NCI-H1436 (cell line): ENCODE measurements around the gene TSPAN18.
"Not testable (repeated sequence)": the region's sequence is repeated elsewhere in the genome, so short reads cannot be mapped to it uniquely, and the experiment has no call there.

Experiments
- DNase-seq: peaks from one replicate; lab custom pipeline; 2025; lab: John Stamatoyannopoulos, UW

The TSPAN18 gene

DNA sequence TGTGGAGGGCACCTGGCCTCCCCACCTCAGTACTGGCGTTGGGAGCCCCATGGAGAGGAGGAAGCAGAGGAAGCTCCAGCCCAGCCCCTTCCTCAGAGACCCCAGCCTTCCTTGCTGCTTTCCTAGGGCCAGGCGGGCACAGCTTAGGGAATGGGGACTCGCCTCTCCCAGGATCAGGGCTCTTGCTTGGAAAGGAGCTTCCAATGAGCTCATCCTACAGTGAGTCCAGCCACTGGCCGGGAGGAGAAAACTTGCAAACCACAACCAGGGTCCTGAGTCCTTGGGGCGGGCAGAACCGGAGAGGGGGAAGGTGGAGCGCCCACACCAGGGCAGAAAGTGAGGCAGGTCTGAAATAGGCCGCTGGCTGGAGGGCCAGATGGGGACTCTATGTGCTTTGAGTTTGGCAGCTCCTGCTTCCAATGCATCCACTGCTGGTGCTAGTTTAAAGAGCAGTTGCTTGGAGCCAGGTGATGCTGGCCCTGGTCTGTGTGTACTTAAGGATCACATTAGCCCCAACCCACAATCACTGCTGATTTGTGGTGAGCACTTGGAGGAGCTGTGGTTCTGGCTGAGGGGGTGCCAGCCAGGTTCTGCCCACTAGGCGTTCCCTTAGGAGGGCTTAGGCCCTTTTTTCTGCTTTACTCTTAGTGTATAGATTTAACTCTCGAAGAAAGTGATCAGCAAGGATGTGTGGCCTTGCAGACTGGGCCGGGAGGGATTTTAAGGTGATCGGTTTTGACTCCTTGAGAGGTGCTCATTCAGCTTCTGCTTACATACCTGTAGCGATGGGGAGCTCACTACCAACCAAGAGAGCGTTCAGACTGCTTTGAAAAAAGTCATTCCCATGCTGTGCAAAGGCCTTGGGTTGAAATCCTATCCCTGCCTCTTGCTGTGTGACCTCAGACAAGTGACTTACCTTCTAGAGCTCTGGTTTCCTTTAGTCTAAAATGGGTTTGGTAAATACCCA is 142.0 kb downstream of the TSPAN18 start:
- DNase-seq, result no peak

DNA sequence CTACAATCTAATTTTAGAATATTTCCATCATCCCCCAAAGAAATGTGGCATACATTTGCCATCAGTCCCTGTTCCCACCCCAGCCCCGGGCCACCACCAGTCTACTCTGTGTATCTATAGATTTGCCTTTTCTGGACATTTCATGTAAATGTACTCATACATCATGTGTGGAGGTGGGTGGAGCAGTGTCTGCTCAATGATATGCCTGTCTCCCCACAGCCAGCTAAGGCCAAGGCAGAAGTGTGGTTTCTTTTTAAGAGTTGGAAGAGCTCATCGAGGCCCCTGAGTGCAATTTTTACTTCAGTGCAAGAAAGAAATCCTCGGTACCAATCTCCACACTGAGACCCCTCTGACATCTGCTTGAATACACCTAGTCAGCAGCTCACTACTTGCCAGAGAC is 143.4 kb downstream of the TSPAN18 start:
- no peak for DNase-seq

DNA sequence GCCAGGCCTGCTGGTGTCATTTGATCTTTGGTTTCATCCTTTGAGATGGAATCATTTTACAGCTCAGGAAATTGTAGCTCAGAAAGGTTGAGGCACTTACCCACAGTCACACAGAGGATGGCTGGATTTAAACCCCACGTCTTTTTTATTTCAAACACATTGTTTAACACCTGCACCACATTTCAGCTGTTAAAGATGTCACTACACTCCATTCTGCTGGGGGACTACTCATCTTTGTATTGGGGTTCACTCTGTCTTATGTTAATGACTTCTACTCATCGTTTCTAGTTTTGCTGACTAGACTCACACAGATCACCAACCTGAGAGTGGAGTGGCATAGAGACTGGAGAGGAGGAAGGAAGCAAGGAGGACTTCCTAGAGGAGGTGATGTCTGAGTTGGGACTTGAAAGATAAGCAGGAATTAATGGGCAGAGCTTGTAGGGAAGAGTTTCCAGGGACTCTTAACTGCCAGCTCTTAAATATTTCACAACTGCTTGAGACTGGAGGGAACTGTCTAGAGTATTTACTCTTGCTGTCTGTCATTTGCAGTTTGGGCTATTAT is 143.9 kb downstream of the TSPAN18 start:
- DNase-seq, result no peak

DNA sequence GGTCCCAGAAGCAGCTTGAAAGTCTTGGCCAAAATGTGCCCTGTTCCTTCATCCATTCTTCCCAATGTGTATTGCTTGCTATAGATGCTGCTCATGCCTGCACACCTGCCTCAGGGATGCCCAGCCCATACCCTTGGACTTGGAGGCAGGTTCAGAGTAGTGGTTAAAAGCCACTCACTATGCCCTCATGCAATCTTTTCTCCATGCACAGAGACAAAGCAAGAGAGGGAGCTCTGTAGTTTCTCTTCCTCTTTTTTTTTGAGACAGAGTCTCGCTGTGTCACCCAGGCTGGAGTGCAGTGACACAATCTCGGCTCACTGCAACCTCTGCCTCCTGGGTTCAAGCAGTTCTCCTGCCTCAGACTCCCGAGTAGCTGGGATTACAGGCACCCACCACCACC is 144.9 kb downstream of the TSPAN18 start:
- not testable (repeated sequence) for DNase-seq

DNA sequence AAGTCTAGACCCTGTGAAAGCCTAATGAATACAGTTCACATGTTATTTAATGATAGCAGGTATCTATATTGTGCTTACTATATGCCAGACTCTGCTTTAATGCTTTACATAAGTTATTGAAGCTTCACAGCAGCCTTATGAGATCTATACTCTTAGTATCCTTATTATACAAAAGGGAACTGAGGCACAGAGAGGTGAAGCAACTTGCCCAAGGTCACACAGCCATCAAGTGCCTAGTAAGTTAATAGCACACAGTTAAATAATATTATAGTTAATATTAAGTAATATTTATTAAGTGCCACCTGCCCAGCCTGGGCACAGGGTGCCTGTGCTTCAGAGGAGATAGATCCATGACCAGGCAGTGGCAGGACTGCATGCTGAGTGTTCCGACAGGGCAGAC is 145.8 kb downstream of the TSPAN18 start:
- no peak for DNase-seq

DNA sequence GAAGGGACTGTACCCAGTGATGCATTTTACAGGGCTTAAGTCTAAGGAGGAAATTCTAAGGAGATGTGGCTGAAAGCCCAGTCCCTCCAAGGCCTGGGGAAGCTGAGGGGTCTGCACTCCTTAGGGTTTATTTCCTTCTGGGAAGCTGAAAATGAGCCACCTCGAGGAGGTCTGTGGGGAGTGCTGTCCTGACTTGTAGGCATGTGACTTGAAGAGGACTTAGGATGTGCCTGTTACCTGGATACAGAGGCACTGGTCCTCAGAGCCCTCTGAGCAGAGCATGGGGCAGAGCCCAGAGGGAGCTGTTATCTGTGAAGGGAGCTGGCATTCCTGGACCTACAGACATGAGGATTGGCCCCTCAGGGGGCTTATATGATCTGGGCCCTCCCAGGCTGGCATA is 146.8 kb downstream of the TSPAN18 start:
- DNase-seq, result no peak

DNA sequence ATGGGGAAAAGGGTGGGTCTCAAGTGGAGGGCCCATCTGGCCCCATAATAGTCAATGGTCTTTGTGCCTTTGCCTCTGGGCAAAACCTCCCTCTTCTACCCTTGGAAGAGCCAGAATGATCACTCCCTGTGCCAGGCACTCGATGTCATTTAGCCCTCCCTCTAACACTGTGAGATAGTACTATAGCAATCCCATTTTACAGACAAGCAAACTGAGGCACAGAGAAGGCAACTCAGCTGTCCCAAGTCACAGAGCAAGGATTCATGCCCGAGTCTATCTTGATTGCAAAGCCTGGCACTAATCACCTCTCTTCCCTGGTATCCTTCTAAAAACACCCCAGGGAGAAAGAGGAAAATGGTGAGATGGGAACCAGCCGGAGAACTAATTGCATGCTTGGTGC is 147.5 kb downstream of the TSPAN18 start:
- DNase-seq, result no peak

DNA sequence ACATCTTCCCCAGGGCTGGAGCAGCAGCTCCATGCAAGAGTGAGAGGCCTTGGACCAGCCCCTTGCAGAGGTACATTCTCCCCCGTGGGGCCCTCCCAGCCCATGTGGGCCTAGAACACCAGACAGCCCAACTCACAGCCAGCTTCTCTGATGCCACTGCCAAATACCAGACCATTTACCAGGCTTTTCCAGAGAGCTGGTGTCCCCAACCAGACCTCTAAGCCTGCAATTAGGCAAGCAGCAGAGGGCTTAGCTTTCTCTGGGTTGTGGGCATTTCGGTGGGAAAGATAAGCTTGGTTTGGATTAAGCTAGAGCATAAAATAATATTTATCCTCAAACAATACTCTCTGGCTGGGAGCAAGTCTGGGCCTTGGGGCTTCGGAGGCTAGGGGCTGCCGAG is 148.3 kb downstream of the TSPAN18 start:
- DNase-seq, result no peak

DNA sequence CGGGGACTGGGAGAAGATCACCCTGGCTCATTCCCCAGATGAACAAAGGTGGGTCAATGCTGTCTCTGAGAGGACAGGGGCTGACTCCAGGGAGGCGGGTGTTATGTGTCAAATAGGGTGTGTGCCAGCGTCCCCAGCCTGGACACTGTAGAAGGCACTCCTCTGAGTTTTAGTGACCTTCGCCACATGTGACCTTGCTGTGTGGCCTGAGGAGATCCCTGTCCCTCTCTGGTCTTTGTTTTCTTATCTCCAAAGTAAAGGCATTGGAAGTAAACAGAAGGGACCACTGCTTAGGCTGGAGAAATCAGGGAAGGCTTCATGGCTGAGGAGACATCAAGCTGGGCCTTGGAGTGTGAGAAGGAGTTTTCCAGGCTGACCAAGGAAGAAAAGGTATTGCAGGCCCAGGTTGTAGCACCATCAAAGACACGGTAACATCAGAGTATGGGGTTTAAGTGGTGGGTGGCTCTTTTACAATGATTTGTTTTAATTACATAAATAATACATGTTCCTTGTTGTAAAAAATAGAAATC is 149.5 kb downstream of the TSPAN18 start:
- no peak for DNase-seq

DNA sequence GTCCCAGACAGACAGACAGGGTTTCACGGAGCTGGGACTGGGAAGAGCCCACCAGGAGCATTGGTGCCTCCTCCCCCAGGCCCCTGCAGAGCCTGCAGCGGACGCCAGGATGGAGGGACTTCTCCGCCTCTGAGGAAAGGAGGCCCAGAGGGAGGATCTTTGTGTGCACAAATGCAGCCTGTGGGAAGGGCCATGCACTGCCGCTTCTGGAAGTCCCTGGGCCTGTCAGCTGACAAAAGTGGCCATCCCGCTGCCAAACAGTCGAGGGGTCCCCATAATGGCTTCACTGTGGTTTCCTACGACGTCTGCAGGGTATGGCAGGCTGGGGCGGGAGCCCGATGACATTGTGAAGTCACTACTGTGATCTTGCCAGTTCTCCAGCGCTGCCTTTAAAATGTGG is 150.1 kb downstream of the TSPAN18 start:
- DNase-seq, result no peak

DNA sequence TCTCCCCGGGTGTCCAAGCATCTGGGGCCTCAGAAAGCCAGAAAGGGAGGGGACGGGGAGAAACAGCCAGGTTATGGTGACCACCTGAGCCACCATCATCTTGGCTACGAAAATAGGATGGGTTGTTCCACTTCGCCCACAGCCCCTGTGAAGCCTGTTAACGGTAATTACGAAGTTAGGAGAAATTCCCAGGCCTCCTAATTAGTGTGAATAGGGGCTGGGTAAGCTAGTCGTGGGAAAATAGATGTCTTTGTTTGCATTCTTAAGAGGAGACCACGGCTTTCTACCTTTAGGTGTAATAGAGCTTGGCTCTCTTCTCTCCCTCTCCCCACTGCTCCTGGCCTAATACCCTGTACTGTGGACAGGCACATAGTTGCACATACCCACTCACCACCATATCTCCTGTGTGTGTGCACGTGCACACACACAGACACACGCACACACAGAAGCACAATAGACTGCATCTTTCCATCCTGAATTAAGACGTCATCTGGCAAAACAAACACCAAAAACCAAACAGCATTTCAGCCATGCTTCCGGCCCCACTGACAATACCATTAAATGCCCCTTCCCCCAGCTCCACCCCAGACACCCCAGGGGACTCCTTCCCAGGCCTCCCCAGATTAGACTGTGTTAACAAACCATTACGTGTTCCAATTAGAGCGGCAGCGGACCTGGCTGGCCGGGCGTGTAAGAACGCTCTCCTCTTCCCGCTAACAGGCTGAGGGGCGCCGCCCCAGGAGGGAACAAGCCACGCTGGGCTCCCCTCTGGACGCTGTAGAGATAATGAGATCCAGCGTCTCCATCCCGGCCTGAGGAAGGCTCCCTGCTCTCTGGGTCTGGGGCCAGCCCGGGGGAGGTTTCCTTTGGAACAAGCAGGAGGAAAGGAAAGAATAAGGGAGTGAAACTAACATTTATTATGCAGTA is 151.1 kb downstream of the TSPAN18 start:
- peak; percentile 72 for DNase-seq

DNA sequence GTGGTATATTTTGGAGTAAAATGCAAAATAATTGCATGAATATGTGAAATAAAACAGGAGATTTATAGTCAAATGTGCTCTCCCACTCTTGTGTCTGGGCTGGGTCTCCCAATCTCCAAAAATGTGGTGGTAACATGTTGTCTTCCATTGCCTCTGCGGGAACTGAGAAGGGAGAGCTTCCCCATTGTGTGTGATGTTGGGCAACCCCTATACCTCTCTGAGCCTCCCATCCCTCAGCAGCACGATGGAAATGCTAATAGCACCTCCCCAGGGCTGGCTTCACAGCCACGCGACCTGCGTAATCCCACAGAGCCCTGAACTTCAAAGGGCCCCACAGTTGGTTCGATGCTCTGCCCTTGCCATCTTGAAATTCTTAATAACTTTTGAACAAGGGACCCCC is 151.9 kb downstream of the TSPAN18 start:
- no peak for DNase-seq

DNA sequence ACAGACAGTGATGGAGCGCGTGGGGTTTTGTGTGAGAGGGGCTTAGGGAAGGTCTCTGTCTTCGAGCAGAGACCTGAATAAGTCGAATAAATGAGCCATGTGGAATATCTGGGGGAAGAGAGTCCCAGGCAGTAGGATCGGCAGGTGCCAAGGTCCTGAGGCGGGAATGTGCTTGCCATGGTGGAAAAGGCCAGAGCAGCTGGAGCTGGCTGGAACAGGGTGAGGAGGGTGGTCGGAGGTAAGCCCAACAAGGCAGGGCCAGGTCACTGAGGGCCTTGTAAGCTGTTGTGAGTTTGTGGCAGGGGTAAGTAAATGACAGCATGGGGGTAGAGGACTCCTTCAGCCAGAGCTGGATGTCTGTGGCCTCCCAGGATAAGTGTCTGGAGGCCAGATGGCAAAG is 152.7 kb downstream of the TSPAN18 start:
- DNase-seq, result no peak

DNA sequence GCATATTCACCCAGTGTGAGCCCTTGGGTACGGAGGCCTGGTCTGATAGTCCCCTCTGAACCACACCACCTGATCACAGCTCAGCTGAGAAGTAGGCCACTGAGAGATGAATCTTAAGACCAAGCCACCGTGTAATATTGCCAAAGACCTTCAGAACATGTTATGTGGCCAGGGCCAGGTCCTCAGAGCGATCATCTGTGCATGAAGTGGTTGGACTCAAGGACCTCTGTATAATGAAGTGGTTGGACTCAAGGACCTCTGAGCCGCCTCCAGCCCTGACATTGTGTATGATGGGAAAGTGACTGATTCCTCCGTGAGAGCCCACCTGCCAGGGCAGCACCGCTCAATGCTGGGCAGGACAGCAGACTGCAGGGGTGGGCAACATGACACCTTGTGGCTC is 153.7 kb downstream of the TSPAN18 start:
- DNase-seq, result no peak

DNA sequence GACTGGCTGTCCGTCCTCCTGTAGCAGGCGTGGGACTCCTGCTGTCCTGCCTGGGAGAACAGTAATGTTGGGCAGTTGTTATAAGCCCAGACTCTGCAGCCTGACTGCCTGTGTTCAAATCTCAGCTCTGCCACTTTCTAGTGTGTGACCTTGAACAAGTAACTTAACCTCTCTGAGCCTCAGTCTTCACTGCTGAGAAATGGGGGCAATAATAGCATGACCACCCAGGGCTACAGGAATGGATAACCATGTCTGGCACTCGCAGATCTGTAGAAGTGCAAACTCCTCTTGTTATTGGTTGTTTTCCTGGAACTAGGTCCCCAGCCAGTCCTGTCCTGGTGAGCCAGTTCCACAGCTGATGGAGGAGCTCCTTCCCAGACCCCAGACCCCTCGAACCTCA is 154.2 kb downstream of the TSPAN18 start:
- no peak for DNase-seq

DNA sequence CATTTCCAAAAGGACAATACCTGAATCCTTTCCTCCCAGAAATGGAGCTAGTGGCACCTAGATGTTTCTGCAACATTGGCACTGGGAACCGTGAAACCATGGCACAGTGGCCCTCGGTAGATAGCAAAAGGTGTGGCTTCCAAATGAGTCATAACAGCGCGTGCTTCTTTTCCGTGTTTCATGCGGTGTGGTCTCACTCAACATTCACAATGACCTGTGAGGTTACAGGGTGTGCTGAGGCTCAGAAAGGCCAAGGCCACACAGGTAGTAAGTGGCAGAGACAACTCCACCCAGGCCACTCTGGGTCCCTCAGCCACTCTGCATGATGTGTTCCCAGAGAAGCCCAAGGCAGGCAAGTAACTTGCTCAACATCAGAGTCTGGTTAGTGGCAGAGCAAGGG is 156.5 kb downstream of the TSPAN18 start:
- DNase-seq, result no peak

DNA sequence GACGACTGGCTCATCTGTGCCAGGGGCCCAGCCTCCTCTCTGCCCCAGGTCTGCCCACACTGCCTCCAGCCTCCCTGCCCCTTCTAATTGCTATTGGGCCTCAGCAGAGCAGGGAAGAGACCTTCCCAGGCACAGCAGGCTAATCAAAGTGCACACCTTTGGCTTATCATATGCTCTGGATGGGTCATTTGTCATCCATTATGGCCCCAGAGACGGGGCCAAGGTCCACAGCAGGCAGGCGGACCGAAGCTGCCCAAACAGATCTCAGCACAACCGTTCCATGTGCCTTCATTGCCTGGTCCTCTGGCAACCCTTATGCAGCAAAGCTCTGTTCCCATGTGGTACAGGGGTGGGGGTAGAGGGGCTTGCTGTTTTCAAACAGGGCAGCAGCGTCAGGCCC is 157.3 kb downstream of the TSPAN18 start:
- DNase-seq, result no peak

DNA sequence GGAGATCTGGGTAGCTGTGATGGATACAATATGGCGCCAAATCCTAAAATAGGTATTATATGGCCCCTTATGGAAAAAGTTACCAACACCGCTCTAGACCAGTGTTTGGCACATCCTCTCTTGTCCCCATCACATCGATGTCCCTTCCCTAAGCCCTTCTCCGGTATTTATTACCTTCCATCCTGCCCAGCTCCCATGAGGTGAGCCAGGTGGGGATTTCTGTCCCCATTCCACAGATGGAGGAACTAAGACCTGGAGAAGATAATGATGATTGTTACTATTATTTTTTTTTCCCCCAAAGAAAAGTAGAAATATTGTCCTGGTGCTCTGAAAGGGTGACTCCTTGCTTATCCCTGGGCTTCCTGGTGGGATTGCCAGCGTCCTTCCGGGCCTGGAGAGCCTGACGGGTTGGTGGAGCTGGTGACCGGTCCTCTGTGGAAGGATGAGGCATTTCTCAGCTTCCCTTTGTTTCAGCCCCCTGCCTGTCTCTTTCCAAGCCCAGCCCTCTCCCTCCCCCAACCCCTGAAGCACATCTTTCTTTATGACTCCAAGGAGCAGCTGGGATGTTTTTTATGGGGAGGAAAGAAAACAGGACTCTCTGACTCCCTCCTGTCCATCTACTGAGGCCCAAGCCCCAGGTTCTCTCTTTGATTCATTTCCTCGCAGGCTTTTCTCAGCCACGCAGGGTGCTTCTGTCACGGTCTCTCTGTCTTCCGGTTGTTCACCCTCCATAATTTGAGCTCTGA is 158.5 kb downstream of the TSPAN18 start:
- no peak for DNase-seq

DNA sequence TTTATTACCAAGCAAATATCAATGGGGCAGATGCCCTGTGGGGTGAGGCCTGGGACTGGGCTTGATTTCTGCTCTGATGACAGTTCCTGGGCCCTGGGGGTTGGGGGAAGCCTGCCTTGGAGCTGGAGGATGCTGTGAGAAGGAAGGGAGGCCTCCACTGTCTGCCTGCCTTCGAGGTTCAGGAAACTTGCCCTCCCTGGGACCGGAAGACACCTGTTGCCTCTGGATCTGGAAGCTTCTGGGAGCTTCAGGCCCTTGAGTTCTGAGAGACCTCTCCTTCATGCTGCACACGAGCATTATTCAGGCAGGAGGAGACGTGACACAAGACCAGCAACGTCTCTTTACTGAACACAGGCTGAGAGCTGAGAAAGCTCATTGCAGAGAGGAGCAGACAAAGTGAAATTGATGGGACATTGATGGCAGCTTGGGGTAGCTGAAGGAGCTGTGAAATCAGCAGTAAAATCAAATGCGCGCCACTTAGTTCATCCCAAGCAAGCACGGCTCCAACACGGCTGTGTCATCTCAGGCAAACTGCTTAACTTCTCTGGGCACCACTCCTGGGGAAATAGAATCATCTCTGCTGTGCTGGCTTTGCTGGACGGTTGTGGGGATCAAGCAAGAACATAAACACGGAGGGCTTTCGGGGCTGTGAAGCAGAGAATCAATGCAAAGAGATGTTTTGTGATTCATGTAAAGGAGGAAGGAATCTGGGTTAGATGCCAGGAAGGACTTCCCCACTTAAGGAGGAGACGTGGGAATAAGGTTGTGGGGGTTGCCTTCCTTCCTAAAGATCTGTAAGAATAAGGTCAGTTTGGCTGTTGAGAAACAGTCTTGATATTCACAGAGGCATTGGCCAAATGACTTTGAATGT is 159.4 kb downstream of the TSPAN18 start:
- no peak for DNase-seq

DNA sequence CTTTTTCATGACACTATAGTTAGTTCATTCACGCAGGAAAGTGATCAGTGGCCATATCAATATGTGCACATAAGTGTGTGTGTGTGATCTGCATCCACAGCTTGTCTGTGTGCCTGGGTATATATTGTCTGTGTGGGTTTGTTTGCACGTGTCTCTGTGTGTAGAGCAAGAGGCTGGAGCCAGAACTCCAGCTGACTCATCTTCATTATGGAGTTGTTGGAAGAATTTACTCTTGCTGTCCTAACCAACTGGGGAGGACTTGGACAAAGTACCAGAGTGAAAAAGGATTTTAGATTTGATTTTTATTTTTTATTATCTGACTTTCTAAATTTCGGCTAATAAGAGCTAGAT is 160.0 kb downstream of the TSPAN18 start:
- no peak for DNase-seq

DNA sequence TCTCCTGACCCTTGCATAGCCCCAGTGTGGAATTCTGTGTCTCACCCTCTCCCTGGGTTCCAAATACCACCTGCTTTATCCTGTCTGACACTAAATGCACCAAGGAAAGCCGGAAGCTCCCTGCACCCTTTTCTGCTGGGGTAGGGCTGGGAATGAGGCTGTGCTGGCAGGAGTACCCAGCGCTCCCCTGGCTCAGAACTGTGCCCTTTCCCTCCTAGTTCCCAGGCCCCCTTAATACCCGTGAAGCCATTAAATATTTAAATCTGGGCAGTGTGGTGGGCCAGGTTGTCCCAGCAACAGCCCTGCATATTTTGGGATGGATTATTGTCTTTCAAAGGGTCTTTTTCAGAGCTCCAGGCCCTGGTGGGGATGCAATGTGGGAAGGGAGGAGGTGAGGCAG is 160.9 kb downstream of the TSPAN18 start:
- no peak for DNase-seq
